Stimulated activated CD4-positive, alpha-beta T cell treated with anti-CD3 and anti-CD28 coated beads, Interleukin-12 subunit alpha, Interleukin-12 subunit beta, amount 100 ng/mL, for 48 hours (primary cell): ENCODE results near the gene MICU2.

ENCODE experiments used
- DNase-seq, 3 donors: peaks; one replicate each; pipeline ENCODE4 v3.0.0-alpha.2; 2020; ENCODE audit warnings: low read depth in 2 of 3, low spot score in 1 of 3

Gene MICU2

DNA sequence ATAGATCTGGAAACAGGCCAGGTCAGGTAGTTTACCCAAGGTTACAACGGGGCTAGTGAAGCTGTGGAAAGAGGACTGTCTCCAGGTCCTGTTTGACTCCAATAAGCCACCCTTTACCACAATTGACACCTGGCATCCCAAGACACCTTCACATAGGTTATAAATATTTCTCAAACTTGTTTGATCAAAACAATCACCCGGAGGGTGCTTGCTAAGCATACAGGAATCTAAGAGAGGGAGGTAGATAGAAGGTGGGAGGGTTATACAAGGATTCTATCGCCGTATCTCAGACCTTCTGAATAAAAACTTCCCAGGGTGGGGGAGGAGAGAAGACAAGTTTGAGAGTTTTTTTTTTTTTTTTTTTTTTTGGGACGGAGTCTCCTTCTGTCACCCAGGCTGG, 55.4 kb downstream of the MICU2 start:
- no peak for DNase-seq

DNA sequence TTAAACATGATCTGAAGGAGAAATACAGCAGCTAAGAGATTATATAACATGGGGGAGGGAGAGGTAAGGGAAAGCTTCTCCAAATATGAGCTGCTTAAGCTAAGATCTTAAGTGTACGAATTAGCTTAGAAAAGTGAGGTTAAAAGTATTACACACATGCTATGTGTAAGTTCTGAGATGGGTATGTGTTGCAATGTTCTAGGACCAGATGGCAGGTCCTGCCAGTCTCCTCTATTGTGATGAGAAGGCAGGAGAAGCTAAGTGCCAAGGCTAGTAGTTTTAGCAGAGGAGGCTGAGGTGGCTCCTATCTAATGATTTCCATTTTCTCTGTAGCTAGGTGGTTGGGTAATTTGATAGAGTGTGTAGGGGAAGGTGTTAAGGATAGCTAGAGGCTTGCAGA, 57.6 kb downstream of the MICU2 start:
- DNase-seq, result no peak

DNA sequence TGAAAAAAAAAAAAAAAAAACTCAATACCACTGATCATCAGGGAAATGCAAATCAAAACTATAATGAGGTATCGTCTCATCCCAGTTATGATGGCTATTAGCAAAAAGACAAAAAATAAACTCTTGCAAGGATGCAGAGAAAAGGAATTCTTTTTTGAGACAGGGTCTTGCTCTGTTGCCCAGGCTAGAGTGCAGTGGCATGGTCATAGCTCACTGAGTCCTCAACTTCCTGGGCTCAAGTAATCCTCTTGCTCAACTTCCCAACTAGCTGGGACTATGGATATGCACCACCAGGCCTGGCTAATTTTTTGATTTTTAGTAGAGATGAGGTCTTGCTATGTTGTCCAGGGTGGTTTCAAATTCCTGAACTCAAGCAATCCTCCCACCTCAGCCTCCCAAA, 59.5 kb downstream of the MICU2 start:
- no peak for DNase-seq

DNA sequence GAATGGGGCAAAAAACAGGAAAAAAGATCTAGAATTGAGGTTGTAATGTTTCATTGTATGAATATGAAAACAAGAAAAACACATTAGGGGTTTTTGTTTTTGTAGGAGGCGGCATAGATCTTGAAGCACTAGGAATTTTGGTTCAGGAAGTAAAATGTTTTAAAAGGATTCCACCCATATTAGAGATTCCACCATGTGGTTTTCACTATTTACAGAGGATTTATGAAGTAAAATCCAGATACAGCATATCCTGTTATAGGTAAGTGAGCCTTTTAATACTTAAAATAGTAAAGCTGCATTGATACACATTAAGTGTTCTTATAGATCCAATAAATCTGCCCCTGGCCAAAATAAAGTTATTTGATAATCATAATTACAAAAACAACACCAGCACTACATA, 61.4 kb downstream of the MICU2 start:
- no peak for DNase-seq

DNA sequence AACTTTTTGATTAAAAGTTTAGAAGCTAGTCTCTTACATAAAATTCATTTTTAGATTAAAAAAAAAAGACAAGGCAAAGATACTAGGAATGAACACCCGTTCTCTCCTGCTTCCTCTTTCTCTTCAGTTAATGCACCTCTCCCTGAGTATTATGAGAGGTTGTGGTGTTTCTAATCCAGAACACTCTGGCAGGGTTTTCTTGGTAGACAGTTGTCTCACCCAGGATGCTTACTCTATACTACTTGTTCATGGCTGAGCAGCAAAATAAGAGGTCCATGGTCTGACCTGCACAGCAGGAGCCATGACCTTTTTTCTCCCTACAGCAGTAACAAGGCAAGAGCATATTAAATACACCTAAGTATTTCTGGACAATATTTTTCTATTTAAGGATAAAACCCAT, 62.0 kb downstream of the MICU2 start:
- no peak for DNase-seq

DNA sequence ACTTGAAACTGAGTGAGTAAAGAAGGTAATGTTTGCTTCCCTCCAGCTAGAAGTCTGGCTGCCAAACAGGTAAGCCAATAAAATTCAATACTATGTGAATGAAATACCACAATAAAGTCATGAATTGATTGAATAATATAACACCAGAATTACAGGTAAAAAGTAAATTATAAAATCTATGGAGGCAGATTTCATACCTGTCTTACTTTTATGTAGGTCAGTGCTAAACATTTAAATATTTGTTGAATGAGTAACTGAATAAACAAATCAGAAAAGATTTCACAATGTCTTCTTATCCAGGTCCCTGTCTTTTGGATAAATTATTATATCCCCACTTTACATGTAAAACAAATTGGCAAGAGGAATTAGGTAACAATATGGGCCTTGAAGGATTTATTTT, 62.7 kb downstream of the MICU2 start:
- DNase-seq, result no peak

DNA sequence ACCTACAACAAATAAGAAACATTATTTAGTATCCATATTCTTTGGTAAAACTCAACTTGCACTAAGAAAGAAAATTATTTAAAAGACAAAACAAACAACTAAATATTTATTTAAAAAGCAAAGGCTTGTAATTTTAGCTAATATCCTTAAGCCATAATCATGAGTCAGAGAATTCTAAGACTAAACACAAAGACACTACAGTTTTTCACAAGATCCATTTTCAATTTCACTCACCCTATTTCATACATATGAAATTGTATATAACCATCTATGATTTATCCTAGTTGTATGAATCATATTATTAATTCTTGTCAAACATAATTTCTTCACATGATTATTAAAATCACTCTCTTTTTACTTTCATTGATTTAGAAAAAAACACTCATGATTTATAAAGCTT, 64.3 kb downstream of the MICU2 start:
- DNase-seq, result no peak

DNA sequence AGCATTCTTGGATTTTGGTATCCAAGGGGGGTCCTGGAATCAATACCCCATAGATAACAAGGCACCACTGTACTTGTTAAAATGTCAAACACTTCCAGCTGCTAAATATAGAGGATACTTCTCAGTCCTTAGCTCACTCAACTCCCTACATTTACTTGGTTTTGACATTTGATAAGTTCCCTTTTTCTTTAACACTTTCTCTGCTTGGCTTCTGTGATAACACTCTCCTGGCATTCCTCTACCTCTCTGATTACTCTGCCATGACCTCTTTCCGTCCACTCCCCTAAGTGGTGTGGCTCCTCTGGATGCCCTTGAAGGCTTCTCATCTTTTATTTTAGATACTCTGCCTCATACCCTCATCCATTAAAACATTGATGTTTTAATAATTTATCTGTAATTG, 65.2 kb downstream of the MICU2 start:
- DNase-seq, result no peak

DNA sequence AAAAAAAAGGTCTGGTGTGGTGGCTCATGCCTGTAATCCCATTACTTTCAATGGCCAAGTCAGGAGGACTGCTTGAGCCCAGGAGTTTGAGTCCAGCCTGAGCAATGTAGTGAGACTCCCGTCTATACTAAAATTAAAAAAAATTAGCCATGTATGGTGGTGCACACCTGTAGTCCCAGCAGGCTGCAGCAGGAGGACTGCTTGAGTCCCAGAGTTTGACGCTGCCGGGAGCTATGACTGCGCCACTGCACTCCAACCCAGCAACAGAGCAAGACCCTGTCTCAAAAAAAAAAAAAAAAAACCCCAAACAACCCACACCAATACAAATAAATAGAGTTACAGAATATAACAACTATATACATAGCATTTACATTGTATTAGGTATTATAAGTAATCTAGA, 65.7 kb downstream of the MICU2 start:
- no peak for DNase-seq

DNA sequence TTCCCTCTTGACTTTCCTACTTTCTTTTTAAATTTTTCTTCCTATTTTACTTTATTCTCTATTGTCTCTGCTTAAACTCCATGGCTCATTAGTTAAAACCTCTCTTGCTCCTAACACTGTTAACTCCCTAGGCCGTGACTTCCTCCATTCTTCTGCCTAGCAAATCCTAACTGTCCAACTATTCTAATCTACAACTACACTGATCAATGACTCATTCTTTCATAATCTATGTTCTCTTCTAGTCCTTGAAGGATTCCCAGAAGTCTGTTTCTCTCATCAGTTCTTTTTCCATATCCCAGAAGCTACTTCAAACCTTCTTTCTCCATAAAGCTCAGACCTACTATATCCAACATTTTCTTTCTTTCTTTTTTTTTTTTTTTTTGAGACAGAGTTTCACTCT, 66.9 kb downstream of the MICU2 start:
- no peak for DNase-seq

DNA sequence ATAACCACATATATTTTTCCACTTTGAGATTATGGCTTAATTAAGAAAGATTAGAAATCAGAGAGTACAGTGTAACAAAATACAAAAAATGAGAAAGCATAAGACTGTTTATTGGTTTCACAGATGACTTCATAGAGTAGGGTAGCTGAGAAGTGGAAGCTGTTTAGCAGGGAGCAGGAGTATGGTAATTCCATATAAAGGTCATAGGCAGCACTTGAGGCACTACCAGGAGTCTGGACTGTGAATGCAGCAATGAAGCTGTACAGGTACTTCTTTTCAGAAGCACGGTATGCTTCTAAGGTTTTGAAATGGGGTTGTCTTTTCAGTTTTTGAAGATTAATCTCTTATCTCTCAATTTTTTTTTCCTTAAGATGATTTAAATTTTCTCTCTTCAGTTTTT, 69.2 kb downstream of the MICU2 start:
- DNase-seq, result no peak

DNA sequence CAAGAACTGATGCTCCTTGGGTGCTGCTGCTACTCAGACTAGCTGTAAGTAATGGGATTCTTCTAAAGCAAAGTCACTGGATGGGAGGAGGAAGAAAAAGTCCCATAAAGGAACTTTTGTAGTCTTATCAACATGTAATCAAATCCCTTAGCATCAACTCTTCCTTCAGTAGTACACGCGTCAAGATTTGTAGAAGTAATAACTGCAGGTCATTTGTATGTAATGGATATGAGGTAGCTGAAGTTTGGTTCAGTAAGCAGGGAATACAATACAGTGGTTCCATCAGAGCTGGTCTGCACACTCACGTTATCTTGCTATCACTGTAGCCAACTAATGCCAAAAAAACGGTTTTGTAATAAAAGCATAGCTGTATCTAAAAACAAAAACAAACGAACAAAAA, 72.5 kb downstream of the MICU2 start:
- DNase-seq, result no peak

DNA sequence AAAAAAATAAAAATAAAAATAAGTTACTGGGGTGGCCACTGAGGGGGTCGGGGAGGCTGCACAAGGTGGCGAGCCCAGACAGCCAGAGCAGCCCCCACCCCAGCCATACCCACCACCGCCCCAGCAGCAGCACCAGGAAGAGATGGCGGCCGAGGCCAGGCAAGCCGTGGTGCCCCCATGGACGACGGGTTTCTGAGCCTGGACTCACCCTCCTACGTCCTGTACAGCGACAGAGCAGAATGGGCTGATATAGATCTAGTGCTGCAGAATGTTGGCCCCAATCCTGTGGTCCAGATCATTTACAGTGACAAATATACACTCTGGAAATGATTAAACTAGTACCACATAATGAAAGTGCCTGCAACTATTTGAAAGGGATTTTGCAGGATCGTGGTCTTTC, 73.3 kb downstream of the MICU2 start:
- DNase-seq, result no peak

DNA sequence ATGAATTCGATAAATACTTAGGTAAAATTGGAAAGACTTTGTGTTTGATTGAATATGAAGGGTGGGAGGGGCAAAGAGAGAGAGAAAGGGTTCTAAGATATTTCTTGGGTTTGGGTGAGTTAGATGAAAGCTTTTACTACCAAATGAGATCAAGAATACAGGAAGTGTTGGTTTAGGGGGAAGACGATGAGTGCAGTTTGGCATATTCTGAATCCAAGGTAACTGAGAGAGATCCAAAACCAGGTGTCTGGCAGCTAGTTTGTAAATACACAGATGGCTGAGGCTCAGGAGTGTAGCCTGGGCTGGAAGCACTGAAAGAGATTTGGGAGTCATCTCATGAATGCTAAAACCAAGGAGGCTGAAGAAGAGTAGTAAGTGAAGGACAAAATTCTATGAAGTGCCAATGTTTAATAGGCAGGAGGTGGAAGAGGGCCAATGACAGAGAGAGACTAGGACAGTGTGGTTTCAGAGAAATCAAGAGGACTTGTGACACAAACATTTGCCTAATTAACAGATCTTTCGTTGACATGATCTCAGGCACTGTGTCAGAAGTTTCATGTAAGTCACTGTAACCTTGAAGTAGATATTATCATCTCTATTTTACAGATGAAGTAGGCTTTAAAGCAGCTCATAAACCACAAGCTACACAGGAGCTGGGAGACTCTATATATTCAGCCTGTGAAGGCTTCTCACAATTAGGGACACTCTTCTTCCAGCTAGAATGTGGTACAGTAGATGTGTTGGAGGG, 74.7 kb downstream of the MICU2 start:
- no peak for DNase-seq

DNA sequence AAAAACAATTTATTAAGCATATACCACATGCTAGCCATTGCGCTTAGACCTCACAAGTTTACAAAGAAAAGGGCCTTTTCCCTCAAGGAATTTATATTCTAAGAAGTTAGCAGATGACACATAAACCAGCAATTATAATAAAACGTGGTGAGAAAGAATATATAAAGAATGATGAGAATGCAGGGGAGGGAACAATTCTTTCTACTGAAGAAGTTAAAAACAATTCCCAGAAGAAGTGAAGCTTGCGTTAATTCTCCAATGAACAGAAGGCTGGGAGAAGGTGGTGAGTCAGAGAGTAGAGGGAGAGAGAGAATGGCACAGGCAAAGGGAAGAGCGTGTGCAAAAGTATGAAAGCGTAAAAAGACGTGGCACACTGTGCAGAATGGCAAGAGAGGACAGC, 75.4 kb downstream of the MICU2 start:
- DNase-seq, result no peak

DNA sequence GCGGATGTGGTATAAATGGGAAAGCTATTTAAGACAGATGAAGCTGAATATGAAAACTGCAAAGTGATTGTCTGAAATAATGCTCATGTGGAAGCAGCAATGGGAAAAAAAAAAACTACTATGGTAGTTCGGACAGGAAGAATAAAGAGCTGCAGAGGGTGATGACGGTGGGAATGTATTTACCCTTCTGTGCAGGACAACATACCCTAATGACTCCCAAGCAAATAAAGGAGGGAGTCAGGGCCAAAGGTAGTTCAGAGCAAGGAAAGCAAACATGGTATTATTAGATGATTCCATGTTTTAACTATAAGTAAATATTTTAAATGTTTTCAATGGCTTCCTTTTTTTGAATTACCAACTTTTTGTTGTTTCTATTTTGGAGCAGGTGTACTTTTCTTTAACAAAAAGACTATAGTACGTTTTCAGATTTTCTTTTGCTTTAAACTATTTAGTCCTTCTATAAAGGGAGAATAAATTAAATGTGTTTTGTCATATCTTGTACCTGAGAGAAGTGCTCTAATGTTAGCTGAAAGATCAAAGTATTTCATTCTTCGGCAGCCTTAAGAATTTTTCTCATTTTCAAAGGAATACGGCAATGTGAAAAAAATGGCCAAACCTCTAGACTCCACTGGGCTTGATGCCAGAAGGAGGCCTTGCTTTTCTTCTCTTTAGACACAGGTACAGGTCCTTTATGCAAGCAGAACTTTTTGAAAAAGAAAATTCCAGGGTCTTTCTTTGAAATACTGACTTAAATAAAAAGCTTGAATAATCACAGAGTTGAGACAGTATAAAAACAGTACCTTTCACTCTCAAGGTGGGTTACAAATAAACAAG, 77.0 kb downstream of the MICU2 start:
- no peak for DNase-seq

DNA sequence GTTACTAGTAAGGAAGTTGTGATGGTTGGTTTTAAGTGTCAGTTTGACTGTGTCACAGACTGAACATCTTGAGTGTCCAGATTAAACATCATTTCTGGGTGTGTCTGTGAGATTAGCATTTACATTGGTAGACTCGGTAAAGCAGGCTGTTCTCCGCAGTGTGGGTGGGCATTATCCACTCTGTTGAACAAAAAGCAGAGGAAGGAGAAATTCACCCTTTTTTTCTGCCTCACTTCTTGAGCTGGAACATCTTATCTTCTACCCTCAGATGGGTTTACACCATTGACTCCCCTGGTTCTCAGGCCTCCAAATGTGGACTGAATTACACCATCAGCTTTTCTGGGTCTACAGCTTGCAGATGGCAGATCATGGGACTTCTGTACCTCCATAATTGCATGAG, 81.1 kb downstream of the MICU2 start:
- no peak for DNase-seq

DNA sequence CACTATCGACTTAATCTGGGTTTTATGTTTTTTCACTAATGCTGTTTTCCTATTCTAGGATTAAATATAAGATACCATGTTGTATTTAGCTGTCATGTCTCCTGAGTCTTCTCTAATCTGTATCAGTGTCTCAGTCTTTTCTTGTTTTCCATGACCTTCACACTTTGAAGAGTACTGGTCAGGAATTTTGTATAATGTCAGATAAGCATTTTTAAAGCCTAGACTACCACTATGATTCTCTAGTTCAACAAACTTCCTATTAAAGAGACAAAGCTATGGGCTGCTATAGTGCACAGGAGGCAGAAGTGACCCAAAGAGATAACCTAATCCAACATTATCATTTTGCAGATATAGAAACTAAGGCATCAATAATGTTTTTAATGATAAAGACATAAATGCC, 81.8 kb downstream of the MICU2 start:
- DNase-seq, result no peak

DNA sequence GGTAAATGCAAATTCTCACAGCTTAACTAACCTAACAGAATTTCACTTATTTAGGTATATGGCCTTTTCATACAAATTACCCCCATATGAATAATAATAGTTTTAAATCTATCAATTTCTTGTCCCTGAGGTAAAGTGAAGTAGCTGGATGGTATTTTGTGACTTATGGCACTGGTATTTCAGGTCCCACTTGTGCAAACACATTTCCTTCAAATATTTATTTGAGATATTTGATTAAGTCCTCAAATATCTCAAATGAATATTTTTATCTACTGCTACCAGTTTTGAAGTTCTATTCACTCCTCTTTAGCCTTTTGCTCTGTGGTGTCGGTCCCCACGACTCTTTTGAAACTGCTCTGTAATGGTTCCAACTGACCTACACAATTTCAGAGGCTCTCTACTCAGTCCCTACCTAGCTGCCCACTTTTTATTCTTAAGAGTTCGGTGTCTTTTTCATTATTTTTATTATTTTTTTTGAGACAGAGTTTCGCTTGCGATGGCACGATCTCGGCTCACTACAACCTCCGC, 85.3 kb downstream of the MICU2 start:
- no peak for DNase-seq

DNA sequence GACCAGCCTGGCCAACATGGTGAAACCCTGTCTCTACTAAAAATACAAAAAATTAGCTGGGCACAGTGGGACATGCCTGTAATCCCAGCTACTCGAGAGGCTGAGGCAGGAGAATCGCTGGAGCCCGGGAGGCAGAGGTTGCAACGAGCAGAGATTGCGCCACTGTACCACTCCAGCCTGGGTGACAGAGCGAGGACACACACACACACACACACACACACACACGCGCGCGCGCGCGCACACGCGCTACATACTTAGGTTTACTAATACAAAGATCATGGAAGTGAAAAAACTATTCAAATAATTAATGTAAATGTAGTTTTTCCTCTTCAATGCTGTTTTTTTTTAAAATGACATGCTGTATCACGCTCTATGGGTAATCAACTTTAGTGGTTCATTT, 86.4 kb downstream of the MICU2 start:
- no peak for DNase-seq

DNA sequence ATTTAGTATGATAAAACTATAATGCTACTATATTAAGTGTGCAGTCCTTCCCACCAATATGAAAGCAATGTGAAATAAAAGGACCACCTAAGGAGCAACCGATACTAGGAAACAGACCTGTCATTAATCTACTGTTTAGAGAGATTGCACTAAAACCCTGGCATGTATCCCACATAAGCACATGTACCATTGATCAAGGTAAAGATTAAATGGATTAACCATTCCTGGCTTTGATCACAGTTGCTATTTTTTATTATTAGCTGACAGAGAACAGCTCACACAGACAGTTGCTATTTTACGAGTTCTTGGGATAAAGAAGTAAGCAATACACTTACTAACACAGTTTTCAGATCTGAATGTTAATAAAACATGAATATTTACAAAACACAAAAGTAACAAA, 87.2 kb downstream of the MICU2 start:
- no peak for DNase-seq

DNA sequence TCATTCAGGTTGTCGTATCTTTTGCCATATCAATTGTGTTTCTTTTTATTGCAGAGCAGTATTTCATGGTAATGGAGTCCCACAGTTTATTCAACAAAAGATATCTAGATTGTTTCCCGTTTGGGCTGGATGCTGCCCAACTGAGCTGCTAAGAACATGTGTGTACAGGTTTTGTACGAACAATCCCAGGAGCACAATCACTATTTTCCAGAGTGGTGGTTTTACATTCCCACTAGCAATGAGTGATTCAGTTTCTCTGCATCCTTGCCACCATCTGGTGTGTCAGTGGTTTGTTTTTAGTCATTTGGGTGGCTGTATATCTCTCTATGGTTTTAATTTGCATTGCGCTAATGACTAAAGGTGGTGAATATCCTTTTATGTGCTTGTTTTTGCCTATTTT, 92.1 kb downstream of the MICU2 start:
- DNase-seq, result no peak

DNA sequence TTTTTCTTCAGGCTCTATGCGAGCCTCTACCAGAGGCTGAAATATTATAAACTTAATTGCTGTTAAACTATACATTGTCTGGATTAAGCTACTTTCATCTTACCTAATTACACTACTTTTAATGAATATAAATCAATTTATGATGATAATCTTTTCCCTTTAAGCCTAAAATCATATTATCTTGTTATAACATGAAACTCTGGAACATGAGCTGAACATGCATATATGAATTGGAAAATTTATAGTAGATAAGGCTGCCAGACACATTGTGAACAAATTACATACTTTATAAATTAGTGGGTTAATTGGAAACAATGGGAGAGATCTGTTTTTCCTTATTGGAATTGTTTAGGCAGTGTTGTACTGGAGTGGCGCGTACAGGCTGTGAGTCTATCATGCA, 99.6 kb downstream of the MICU2 start:
- no peak for DNase-seq
